Trophoblast cell (in vitro differentiated cells and primary cell): Measurements from ENCODE around the gene RSPO3. TPM values are rescaled to one million over a fixed set of nuclear protein-coding genes. Genes with fewer than 3 reads are reported as not detected.

Experiments used
- DNase-seq, 2 donors: peaks; one replicate each; pipeline ENCODE4 v3.0.0-alpha.2; 2016
- H2AFZ ChIP-seq: 2 replicates; pipeline ENCODE4 v1.6.1; 2013; ENCODE audit warnings: low read length, moderate library complexity, mild to moderate bottlenecking; ENCODE audit not compliant: insufficient read depth, poor library complexity
- H2AK5ac ChIP-seq: 2 replicates; pipeline ENCODE4 v1.6.1; 2013; ENCODE audit warnings: mild to moderate bottlenecking, low read length
- H2BK120ac ChIP-seq: 2 replicates; pipeline ENCODE4 v1.6.1; 2013; ENCODE audit warnings: low read length, mild to moderate bottlenecking, moderate library complexity; ENCODE audit not compliant: insufficient read depth, poor library complexity
- H2BK12ac ChIP-seq: 2 replicates; pipeline ENCODE4 v1.6.1; 2013; ENCODE audit warnings: mild to moderate bottlenecking, low read length, moderate library complexity
- H2BK5ac ChIP-seq: 2 replicates; pipeline ENCODE4 v1.6.1; 2013; ENCODE audit warnings: low read length, low read depth, moderate library complexity, mild to moderate bottlenecking; ENCODE audit not compliant: poor library complexity
- H3K14ac ChIP-seq: 2 replicates; pipeline ENCODE4 v1.6.1; 2013; ENCODE audit warnings: mild to moderate bottlenecking, low read length
- H3K18ac ChIP-seq: 2 replicates; pipeline ENCODE4 v1.6.1; 2013; ENCODE audit warnings: mild to moderate bottlenecking, low read length
- H3K23ac ChIP-seq: 2 replicates; pipeline ENCODE4 v1.6.1; 2013; ENCODE audit warnings: low read length
- H3K27ac ChIP-seq: 2 replicates; pipeline ENCODE4 v1.5.1; 2013; ENCODE audit warnings: low read depth, mild to moderate bottlenecking, inconsistent platforms, low read length, moderate library complexity
- H3K27me3 ChIP-seq: 2 replicates; pipeline ENCODE4 v1.6.1; 2013; ENCODE audit warnings: inconsistent platforms, mild to moderate bottlenecking, low read length, moderate library complexity; ENCODE audit not compliant: insufficient read depth
- H3K36me3 ChIP-seq, 2 experiments: 1 replicate in 1 of 2; 2 replicates in 1 of 2; pipeline ENCODE4 v1.6.1; 2013; ENCODE audit warnings: low read length in 2 of 2, mild to moderate bottlenecking in 2 of 2, moderate library complexity in 1 of 2; ENCODE audit not compliant: insufficient read depth in 2 of 2, control insufficient read depth in 1 of 2
- H3K4ac ChIP-seq: 2 replicates; pipeline ENCODE4 v1.6.1; 2013; ENCODE audit warnings: low read depth, mild to moderate bottlenecking, low read length, moderate library complexity
- H3K4me1 ChIP-seq, 2 experiments: 1 replicate in 1 of 2; 2 replicates in 1 of 2; pipeline ENCODE4 v1.6.1; 2013; ENCODE audit warnings: low read length in 2 of 2, mild to moderate bottlenecking in 2 of 2, moderate library complexity in 1 of 2; ENCODE audit not compliant: insufficient read depth in 2 of 2, control insufficient read depth in 1 of 2
- H3K4me2 ChIP-seq: 2 replicates; pipeline ENCODE4 v1.6.1; 2013; ENCODE audit warnings: inconsistent platforms, mild to moderate bottlenecking, low read length, moderate library complexity
- H3K4me3 ChIP-seq: 2 replicates; pipeline ENCODE4 v1.5.1; 2013; ENCODE audit warnings: mild to moderate bottlenecking, low read depth, low read length, inconsistent platforms
- H3K79me1 ChIP-seq: one replicate; pipeline ENCODE4 v1.6.1; 2013; ENCODE audit warnings: low read length
- H3K79me2 ChIP-seq: 2 replicates; pipeline ENCODE4 v1.6.1; 2013; ENCODE audit warnings: low read length, mild to moderate bottlenecking; ENCODE audit not compliant: control insufficient read depth, insufficient read depth, poor library complexity
- H3K9ac ChIP-seq: 2 replicates; pipeline ENCODE4 v1.6.1; 2013; ENCODE audit warnings: mild to moderate bottlenecking, low read length
- H3K9me3 ChIP-seq: 2 replicates; pipeline ENCODE4 v1.6.1; 2013; ENCODE audit warnings: low read depth, mild to moderate bottlenecking, control low read depth, inconsistent platforms, low read length; ENCODE audit not compliant: insufficient read depth
- H4K12ac ChIP-seq: 2 replicates; pipeline ENCODE4 v1.6.1; 2013; ENCODE audit warnings: low read depth, mild to moderate bottlenecking, low read length, moderate library complexity
- H4K8ac ChIP-seq: 2 replicates; pipeline ENCODE4 v1.6.1; 2013; ENCODE audit warnings: low read depth, mild to moderate bottlenecking, low read length, moderate library complexity
- H4K91ac ChIP-seq: one replicate; pipeline ENCODE4 v1.6.1; 2013; ENCODE audit warnings: low read depth, mild to moderate bottlenecking, low read length, moderate library complexity
- WGBS: extraction: QIAGEN DNeasy Blood & Tissue Kit; methylation state at CpG from one replicate; pipeline ENCODE4 v1.1.7; 2013; ENCODE audit warnings: missing lambda C conversion rate; ENCODE audit not compliant: insufficient read length, insufficient coverage; ENCODE audit errors: extremely low coverage; 5-methylcytosine and 5-hydroxymethylcytosine counted together
- polyA plus RNA-seq: library from polyadenylated mRNA; stranded (reverse); fragments of 200-250 nt; gene quantifications from 2 replicates; pipeline ENCODE4 v1.2.3, GENCODE V29; 2013

Gene RSPO3
- 0.14 and 0.21 TPM in 2 replicates for polyA plus RNA-seq

GRCh38 chr6:127118298-127119101 is at the start of gene RSPO3:
TSS of gene RSPO3 (plus strand) at chr6:127118671. CDS start at chr6:127119193, 522 bp downstream.
- H2AK5ac ChIP-seq: no peak within 1 kb of the TSS
- H3K27me3 ChIP-seq: peaks cover 44% of the 10 kb centered on the region
- H3K27ac ChIP-seq: no peak within 1 kb of the TSS
- no peaks in the 10 kb centered on the region for H3K79me2 ChIP-seq
- H4K8ac ChIP-seq: no peak within 1 kb of the TSS
- no peak within 1 kb of the TSS for H2BK120ac ChIP-seq
- H2AFZ ChIP-seq: peak within 1 kb of the TSS; percentile 21
- no CpG with 5 or more reads among the region's 63 CpGs for WGBS
- H4K91ac ChIP-seq: no peak within 1 kb of the TSS
- peak in 1 of 2 donors; percentile 7 for DNase-seq
- no peak within 1 kb of the TSS for H3K9ac ChIP-seq
- H3K4me3 ChIP-seq: peak within 1 kb of the TSS; percentile 62
- peaks cover 5 to 11% of the 10 kb centered on the region in 2 experiments for H3K4me1 ChIP-seq
- H2BK12ac ChIP-seq: no peak within 1 kb of the TSS
- no peak within 1 kb of the TSS for H2BK5ac ChIP-seq
- no peak within 1 kb of the TSS for H3K14ac ChIP-seq
- H3K79me1 ChIP-seq: no peaks in the 10 kb centered on the region
- no peaks in the 10 kb centered on the region for H3K9me3 ChIP-seq
- no peak within 1 kb of the TSS for H3K23ac ChIP-seq
- H3K4ac ChIP-seq: no peak within 1 kb of the TSS
- H4K12ac ChIP-seq: no peak within 1 kb of the TSS
- H3K18ac ChIP-seq: no peak within 1 kb of the TSS
- peak within 1 kb of the TSS; percentile 93 for H3K4me2 ChIP-seq
- H3K36me3 ChIP-seq: no peaks in the 10 kb centered on the region

- Histone ChIP-seq H2BK120ac (no peak overlapping the region), H2BK12ac (no peak overlapping the region), H3K36me3 (no peaks in the 10 kb centered on the region), H4K12ac (no peak overlapping the region), H4K8ac (no peak overlapping the region), H3K18ac (no peak overlapping the region), H3K27me3 (no peaks in the 10 kb centered on the region), H2BK5ac (no peak overlapping the region), H3K14ac (no peak overlapping the region), H3K79me1 (no peaks in the 10 kb centered on the region), H2AFZ (no peak overlapping the region), H3K4me2 (no peak overlapping the region), H3K79me2 (no peaks in the 10 kb centered on the region), H4K91ac (no peak overlapping the region), H2AK5ac (no peak overlapping the region), H3K4me3 (no peak overlapping the region), H3K4ac (no peak overlapping the region), H3K9ac (no peak overlapping the region), H3K4me1 (no peaks in the 10 kb centered on the region), H3K27ac (no peak overlapping the region), H3K23ac (no peak overlapping the region), H3K9me3 (no peaks in the 10 kb centered on the region)
- no CpG with 5 or more reads among the region's 3 CpGs for WGBS
- peak in 1 of 2 donors; percentile 43 for DNase-seq
These were observed 48.7 kb upstream of the RSPO3 start for GRCh38 chr6:127069659-127070279.

- H3K36me3 ChIP-seq: no peaks in the 10 kb centered on the region
- H3K9ac ChIP-seq: no peak overlapping the region
- H2BK120ac ChIP-seq: no peak overlapping the region
- no CpG with 5 or more reads among the region's 1 CpG for WGBS
- H3K79me1 ChIP-seq: no peaks in the 10 kb centered on the region
- no peak overlapping the region for H4K91ac ChIP-seq
- no peak overlapping the region for H3K4me3 ChIP-seq
- no peak overlapping the region for H2BK12ac ChIP-seq
- H2AK5ac ChIP-seq: no peak overlapping the region
- no peak overlapping the region for H3K27ac ChIP-seq
- no peak overlapping the region for H2AFZ ChIP-seq
- H3K27me3 ChIP-seq: no peaks in the 10 kb centered on the region
- H3K14ac ChIP-seq: no peak overlapping the region
- H3K79me2 ChIP-seq: no peaks in the 10 kb centered on the region
- no peaks in the 10 kb centered on the region for H3K4me1 ChIP-seq
- no peak overlapping the region for H3K23ac ChIP-seq
- H4K12ac ChIP-seq: no peak overlapping the region
- H4K8ac ChIP-seq: no peak overlapping the region
- DNase-seq: no peak
- H3K9me3 ChIP-seq: no peaks in the 10 kb centered on the region
- no peak overlapping the region for H2BK5ac ChIP-seq
- H3K18ac ChIP-seq: no peak overlapping the region
- H3K4me2 ChIP-seq: no peak overlapping the region
- H3K4ac ChIP-seq: no peak overlapping the region
These were observed 45.2 kb upstream of the RSPO3 start for GRCh38 chr6:127073222-127073621.

- Histone ChIP-seq H3K9ac (no peak overlapping the region), H4K8ac (no peak overlapping the region), H3K9me3 (no peaks in the 10 kb centered on the region), H3K4me3 (no peak overlapping the region), H3K4me2 (no peak overlapping the region), H3K23ac (no peak overlapping the region), H3K27ac (no peak overlapping the region), H3K27me3 (no peaks in the 10 kb centered on the region), H3K36me3 (no peaks in the 10 kb centered on the region), H3K4me1 (no peaks in the 10 kb centered on the region), H2BK5ac (no peak overlapping the region), H3K79me2 (no peaks in the 10 kb centered on the region), H2BK120ac (no peak overlapping the region), H3K79me1 (no peaks in the 10 kb centered on the region), H3K18ac (no peak overlapping the region), H4K12ac (no peak overlapping the region), H4K91ac (no peak overlapping the region), H2AK5ac (no peak overlapping the region), H3K4ac (no peak overlapping the region), H2BK12ac (no peak overlapping the region), H2AFZ (no peak overlapping the region), H3K14ac (no peak overlapping the region)
- WGBS: no CpG with 5 or more reads among the region's 4 CpGs
- no peak for DNase-seq
These were observed 42.0 kb upstream of the RSPO3 start for GRCh38 chr6:127076466-127076865.
